Omental fat pad (tissue), 4 donors: ENCODE measurements around the gene RAI1. TPM values are rescaled to one million over a fixed set of nuclear protein-coding genes. Genes with fewer than 3 reads are reported as not detected.

Experiments used
- ATAC-seq: fragments of 150-250 bp; one replicate; pipeline ENCODE4 v1.9.1; 2016; ENCODE audit warnings: mild to moderate bottlenecking, moderate library complexity; ENCODE audit not compliant: low FRiP score
- DNase-seq: peaks from one replicate; pipeline ENCODE4 v3.0.0-alpha.2; 2019; ENCODE audit warnings: low spot score
- CTCF ChIP-seq, 3 donors: fragments of 450-650 bp; IDR thresholded peaks; one replicate each; pipeline ENCODE4 v1.5.1; 2016 to 2017; ENCODE audit warnings: antibody characterized with exemption in 3 of 3, mild to moderate bottlenecking in 3 of 3, moderate library complexity in 2 of 3
- total RNA-seq, 4 donors: library from RNA; depleted of rRNA; stranded (reverse); fragments of >200 nt; gene quantifications; one replicate each; pipeline ENCODE4 v1.1.0, GENCODE V29; 2016

The RAI1 gene
- total RNA-seq, 4 donors from 2014 or later, result 6.7 to 30.6 (median 8.5) TPM

- no peak for TF ChIP-seq CTCF (IDR thresholded peaks at IDR 0.05)
- ATAC-seq, result peak; percentile 60
- no peak for DNase-seq
These were observed 57.0 kb downstream of the RAI1 start for GRCh38 chr17:17737961-17738894.

- DNase-seq (peak; percentile 51), ATAC-seq (peak; percentile 61)
- TF ChIP-seq CTCF (IDR thresholded peaks at IDR 0.05), result no peak
These were observed 57.6 kb downstream of the RAI1 start for GRCh38 chr17:17738901-17739300.

GRCh38 chr17:17739388-17740066 lies 58.3 kb downstream of the RAI1 start:
- peak; percentile 58 for ATAC-seq
- DNase-seq, result no peak
- TF ChIP-seq CTCF (IDR thresholded peaks at IDR 0.05), result no peak

- DNase-seq (no peak), ATAC-seq (no peak)
- TF ChIP-seq CTCF (IDR thresholded peaks at IDR 0.05), result no peak
These were observed 59.5 kb downstream of the RAI1 start for GRCh38 chr17:17740615-17741348.

- TF ChIP-seq CTCF (IDR thresholded peaks at IDR 0.05), result no peak
- ATAC-seq (no peak), DNase-seq (no peak)
These were observed 60.2 kb downstream of the RAI1 start for GRCh38 chr17:17741349-17742023.

- ATAC-seq (no peak), DNase-seq (no peak)
- no peak for TF ChIP-seq CTCF (IDR thresholded peaks at IDR 0.05)
These were observed 60.9 kb downstream of the RAI1 start for GRCh38 chr17:17742133-17742621.
